Measurements from ENCODE around the gene NSG1. TPM values are rescaled to one million over a fixed set of nuclear protein-coding genes. Genes with fewer than 3 reads are reported as not detected.
"Not testable (repeated sequence)": the region's sequence is repeated elsewhere in the genome, so short reads cannot be mapped to it uniquely, and the experiment has no call there.

NSG1 gene
- total RNA-seq, 1 donor, result not detected

GRCh38 chr4:4341861-4342650 is 44.8 kb upstream of the NSG1 start:
- TF ChIP-seq CTCF (IDR thresholded peaks at IDR 0.05; ENCODE audit: extremely low read depth, low read depth, low read length), result no peak
- Histone ChIP-seq H3K9me3 (ENCODE audit: low read depth, low read length) (no peaks in the 10 kb centered on the region), H4K20me1 (ENCODE audit: insufficient read depth, low read length) (no peaks in the 10 kb centered on the region), H3K4me2 (ENCODE audit: insufficient read depth, low read length) (no peak overlapping the region), H3K27me3 (ENCODE audit: insufficient read depth, low read length) (peaks cover 18% of the 10 kb centered on the region), H3K79me2 (ENCODE audit: insufficient read depth, low read length) (no peaks in the 10 kb centered on the region), H3K4me3 (ENCODE audit: insufficient read depth, low read length) (no peak overlapping the region), H3K4me1 (ENCODE audit: insufficient read depth, low read length) (no peaks in the 10 kb centered on the region), H2AFZ (ENCODE audit: low read length) (no peak overlapping the region), H3K36me3 (ENCODE audit: insufficient read depth, low read length) (no peaks in the 10 kb centered on the region), H3K27ac (ENCODE audit: low read depth, low read length) (no peak overlapping the region)
- DNase-seq (ENCODE audit: insufficient read length, low spot score, missing footprints), result no peak

GRCh38 chr4:4343038-4343437 is 43.9 kb upstream of the NSG1 start:
- Histone ChIP-seq H3K27me3 (ENCODE audit: insufficient read depth, low read length) (peaks cover 12% of the 10 kb centered on the region), H3K79me2 (ENCODE audit: insufficient read depth, low read length) (no peaks in the 10 kb centered on the region), H3K36me3 (ENCODE audit: insufficient read depth, low read length) (no peaks in the 10 kb centered on the region), H2AFZ (ENCODE audit: low read length) (no peak overlapping the region), H3K9me3 (ENCODE audit: low read depth, low read length) (no peaks in the 10 kb centered on the region), H3K4me3 (ENCODE audit: insufficient read depth, low read length) (no peak overlapping the region), H4K20me1 (ENCODE audit: insufficient read depth, low read length) (no peaks in the 10 kb centered on the region), H3K4me1 (ENCODE audit: insufficient read depth, low read length) (no peaks in the 10 kb centered on the region), H3K4me2 (ENCODE audit: insufficient read depth, low read length) (no peak overlapping the region), H3K27ac (ENCODE audit: low read depth, low read length) (no peak overlapping the region)
- DNase-seq (ENCODE audit: insufficient read length, low spot score, missing footprints), result no peak
- TF ChIP-seq CTCF (IDR thresholded peaks at IDR 0.05; ENCODE audit: extremely low read depth, low read depth, low read length), result no peak

GRCh38 chr4:4344915-4345527 is 41.9 kb upstream of the NSG1 start:
- no peak for DNase-seq (ENCODE audit: insufficient read length, low spot score, missing footprints)
- H4K20me1 ChIP-seq (ENCODE audit: insufficient read depth, low read length), result no peaks in the 10 kb centered on the region
- H3K4me2 ChIP-seq (ENCODE audit: insufficient read depth, low read length), result no peak overlapping the region
- no peak overlapping the region for H3K4me3 ChIP-seq (ENCODE audit: insufficient read depth, low read length)
- H3K79me2 ChIP-seq (ENCODE audit: insufficient read depth, low read length), result no peaks in the 10 kb centered on the region
- H3K9me3 ChIP-seq (ENCODE audit: low read depth, low read length), result no peaks in the 10 kb centered on the region
- no peaks in the 10 kb centered on the region for H3K4me1 ChIP-seq (ENCODE audit: insufficient read depth, low read length)
- TF ChIP-seq CTCF (IDR thresholded peaks at IDR 0.05; ENCODE audit: extremely low read depth, low read depth, low read length), result no peak
- H3K27me3 ChIP-seq (ENCODE audit: insufficient read depth, low read length), result peaks cover 14% of the 10 kb centered on the region
- no peaks in the 10 kb centered on the region for H3K36me3 ChIP-seq (ENCODE audit: insufficient read depth, low read length)
- H2AFZ ChIP-seq (ENCODE audit: low read length), result no peak overlapping the region
- no peak overlapping the region for H3K27ac ChIP-seq (ENCODE audit: low read depth, low read length)

- H3K4me2 ChIP-seq (ENCODE audit: insufficient read depth, low read length), result no peak overlapping the region
- no peaks in the 10 kb centered on the region for H3K9me3 ChIP-seq (ENCODE audit: low read depth, low read length)
- no peak overlapping the region for H3K4me3 ChIP-seq (ENCODE audit: insufficient read depth, low read length)
- no peaks in the 10 kb centered on the region for H3K36me3 ChIP-seq (ENCODE audit: insufficient read depth, low read length)
- no peaks in the 10 kb centered on the region for H4K20me1 ChIP-seq (ENCODE audit: insufficient read depth, low read length)
- H3K79me2 ChIP-seq (ENCODE audit: insufficient read depth, low read length), result no peaks in the 10 kb centered on the region
- peaks cover 11% of the 10 kb centered on the region for H3K27me3 ChIP-seq (ENCODE audit: insufficient read depth, low read length)
- H2AFZ ChIP-seq (ENCODE audit: low read length), result no peak overlapping the region
- no peak for TF ChIP-seq CTCF (IDR thresholded peaks at IDR 0.05; ENCODE audit: extremely low read depth, low read depth, low read length)
- DNase-seq (ENCODE audit: insufficient read length, low spot score, missing footprints), result no peak
- H3K4me1 ChIP-seq (ENCODE audit: insufficient read depth, low read length), result no peaks in the 10 kb centered on the region
- H3K27ac ChIP-seq (ENCODE audit: low read depth, low read length), result no peak overlapping the region
These were observed 39.3 kb upstream of the NSG1 start for GRCh38 chr4:4347585-4347984.

GRCh38 chr4:4348585-4348984 is 38.3 kb upstream of the NSG1 start:
- not testable (repeated sequence) for H3K79me2 ChIP-seq (ENCODE audit: insufficient read depth, low read length); H3K36me3 ChIP-seq (ENCODE audit: insufficient read depth, low read length); H3K27ac ChIP-seq (ENCODE audit: low read depth, low read length); H3K4me3 ChIP-seq (ENCODE audit: insufficient read depth, low read length); H3K4me2 ChIP-seq (ENCODE audit: insufficient read depth, low read length); H3K9me3 ChIP-seq (ENCODE audit: low read depth, low read length); H3K27me3 ChIP-seq (ENCODE audit: insufficient read depth, low read length); DNase-seq (ENCODE audit: insufficient read length, low spot score, missing footprints); H4K20me1 ChIP-seq (ENCODE audit: insufficient read depth, low read length); H2AFZ ChIP-seq (ENCODE audit: low read length); H3K4me1 ChIP-seq (ENCODE audit: insufficient read depth, low read length)

Data from osteoblast (primary cell).